Astrocyte of the cerebellum (primary cell): ENCODE results near the gene MOGAT1.
A peak's percentile ranks its signal among the peaks of the same experiment; 100 is the strongest.

Experiments used
- DNase-seq: peaks from one replicate; pipeline ENCODE4 v3.0.0-alpha.2; 2011; ENCODE audit warnings: low read depth
- H3K4me3 ChIP-seq: 2 replicates; pipeline ENCODE4 v1.5.1; 2011; ENCODE audit warnings: mild to moderate bottlenecking, low read depth, low read length, moderate library complexity
- CTCF ChIP-seq: IDR thresholded peaks from 2 replicates; pipeline ENCODE4 v1.5.1; 2012; ENCODE audit warnings: low read length, low read depth, moderate library complexity, mild to moderate bottlenecking; ENCODE audit errors: missing control alignments
- in situ Hi-C: cut with HindIII; loops from 2 replicates; pipeline ENCODE4 v1.10.0; 2017; ENCODE audit warnings: low sequenced_read_pairs

Gene MOGAT1

GRCh38 chr2:222652491-222653255 lies 18.8 kb upstream of the MOGAT1 start:
- no peak for DNase-seq
- in situ Hi-C loops = no loop called here
- no peak overlapping the region for H3K4me3 ChIP-seq
- no peak for TF ChIP-seq CTCF

- no peak for TF ChIP-seq CTCF
- DNase-seq = no peak
- no peak overlapping the region for H3K4me3 ChIP-seq
- in situ Hi-C loops = no loop called here
Observed at GRCh38 chr2:222653280-222653679, 18.2 kb upstream of the MOGAT1 start.

GRCh38 chr2:222655787-222656525 lies 15.5 kb upstream of the MOGAT1 start, which contains the start of gene FARSB:
Gene FARSB, minus strand, starts transcription at chr2:222656092. Its CDS starts 19 bp downstream, at chr2:222656073.
- peak; percentile 91 for DNase-seq
- in situ Hi-C loops = no loop called here
- H3K4me3 ChIP-seq = peak within 1 kb of the TSS; percentile 99
- no peak for TF ChIP-seq CTCF

GRCh38 chr2:222656526-222657446 lies 14.7 kb upstream of the MOGAT1 start:
- in situ Hi-C loops = no loop called here
- DNase-seq = no peak

GRCh38 chr2:222663479-222663878 lies 8.0 kb upstream of the MOGAT1 start:
- H3K4me3 ChIP-seq = no peak overlapping the region
- DNase-seq = no peak
- TF ChIP-seq CTCF = no peak
- in situ Hi-C loops = no loop called here

More at GRCh38 chr2:222656526-222657446, 14.7 kb upstream of the MOGAT1 start:
- no peak for TF ChIP-seq CTCF
- peak overlapping the region; percentile 99 for H3K4me3 ChIP-seq

GRCh38 chr2:222668494-222669154 lies 2.8 kb upstream of the MOGAT1 start:
- in situ Hi-C loops = no loop called here
- no peak for TF ChIP-seq CTCF
- no peak overlapping the region for H3K4me3 ChIP-seq
- DNase-seq = no peak
